ENCODE measurements around the gene PRAMEF5. TPM values are rescaled to one million over a fixed set of nuclear protein-coding genes. Genes with fewer than 3 reads are reported as not detected.
"Not testable (repeated sequence)": the region's sequence is repeated elsewhere in the genome, so short reads cannot be mapped to it uniquely, and the experiment has no call there.

The PRAMEF5 gene
- total RNA-seq: not detected

GRCh38 chr1:13253898-13254297 is at the start of gene PRAMEF5:
TSS of gene PRAMEF5 (plus strand) at chr1:13254198. CDS start at chr1:13259269, 5,071 bp downstream.
- not testable (repeated sequence) for H3K9me3 ChIP-seq; H3K4me3 ChIP-seq; DNase-seq (ENCODE audit: low spot score)

GRCh38 chr1:13208712-13209111 is 45.3 kb upstream of the PRAMEF5 start:
- not testable (repeated sequence) for ATAC-seq (ENCODE audit: insufficient number of reproducible peaks, low FRiP score, low read depth); H3K4me3 ChIP-seq; H3K36me3 ChIP-seq; H3K27me3 ChIP-seq (replicated peaks; ENCODE audit: insufficient read depth); DNase-seq (ENCODE audit: low spot score); H3K27ac ChIP-seq; H3K4me1 ChIP-seq (ENCODE audit: control insufficient read depth in 1 of 2, low read depth in 2 of 2); H3K9me3 ChIP-seq

More at GRCh38 chr1:13253898-13254297, at the start of gene PRAMEF5:
- ATAC-seq (ENCODE audit: insufficient number of reproducible peaks, low FRiP score, low read depth); H3K36me3 ChIP-seq; H3K4me1 ChIP-seq (ENCODE audit: control insufficient read depth in 1 of 2, low read depth in 2 of 2); H3K27me3 ChIP-seq (replicated peaks; ENCODE audit: insufficient read depth); H3K27ac ChIP-seq: not testable (repeated sequence)

- not testable (repeated sequence) for H3K27me3 ChIP-seq (replicated peaks; ENCODE audit: insufficient read depth); H3K9me3 ChIP-seq; H3K36me3 ChIP-seq; H3K4me3 ChIP-seq; DNase-seq (ENCODE audit: low spot score); ATAC-seq (ENCODE audit: insufficient number of reproducible peaks, low FRiP score, low read depth); H3K4me1 ChIP-seq (ENCODE audit: control insufficient read depth in 1 of 2, low read depth in 2 of 2); H3K27ac ChIP-seq
Observed at GRCh38 chr1:13216619-13217018, 37.4 kb upstream of the PRAMEF5 start.

- H3K36me3 ChIP-seq; H3K27me3 ChIP-seq (replicated peaks; ENCODE audit: insufficient read depth); H3K4me3 ChIP-seq; H3K4me1 ChIP-seq (ENCODE audit: control insufficient read depth in 1 of 2, low read depth in 2 of 2); ATAC-seq (ENCODE audit: insufficient number of reproducible peaks, low FRiP score, low read depth); H3K9me3 ChIP-seq; H3K27ac ChIP-seq; DNase-seq (ENCODE audit: low spot score): not testable (repeated sequence)
Observed at GRCh38 chr1:13219203-13219602, 34.8 kb upstream of the PRAMEF5 start.

GRCh38 chr1:13222788-13223187 is 31.2 kb upstream of the PRAMEF5 start:
- ATAC-seq (ENCODE audit: insufficient number of reproducible peaks, low FRiP score, low read depth); H3K27ac ChIP-seq; H3K27me3 ChIP-seq (replicated peaks; ENCODE audit: insufficient read depth); H3K9me3 ChIP-seq; H3K36me3 ChIP-seq; H3K4me3 ChIP-seq; H3K4me1 ChIP-seq (ENCODE audit: control insufficient read depth in 1 of 2, low read depth in 2 of 2); DNase-seq (ENCODE audit: low spot score): not testable (repeated sequence)

GRCh38 chr1:13224480-13225060 is 29.4 kb upstream of the PRAMEF5 start:
- Histone ChIP-seq H3K9me3 (no peaks in the 10 kb centered on the region), H3K4me1 (ENCODE audit: control insufficient read depth in 1 of 2, low read depth in 2 of 2) (no peaks in the 10 kb centered on the region), H3K36me3 (no peaks in the 10 kb centered on the region), H3K27ac (no peak overlapping the region), H3K4me3 (no peak overlapping the region), H3K27me3 (replicated peaks; ENCODE audit: insufficient read depth) (no peaks in the 10 kb centered on the region)
- ATAC-seq (ENCODE audit: insufficient number of reproducible peaks, low FRiP score, low read depth) (no peak), DNase-seq (ENCODE audit: low spot score) (no peak)
- TF ChIP-seq CTCF (IDR thresholded peaks at IDR 0.05): no peak

GRCh38 chr1:13225675-13226204 is 28.3 kb upstream of the PRAMEF5 start, which contains the start of gene PRAMEF18:
TSS of gene PRAMEF18 (minus strand) at chr1:13226154. CDS start at chr1:13226106, 48 bp downstream.
- H3K27ac ChIP-seq; H3K4me3 ChIP-seq; H3K36me3 ChIP-seq; DNase-seq (ENCODE audit: low spot score); H3K27me3 ChIP-seq (replicated peaks; ENCODE audit: insufficient read depth); H3K9me3 ChIP-seq; ATAC-seq (ENCODE audit: insufficient number of reproducible peaks, low FRiP score, low read depth); H3K4me1 ChIP-seq (ENCODE audit: control insufficient read depth in 1 of 2, low read depth in 2 of 2): not testable (repeated sequence)

GRCh38 chr1:13227271-13228055 is 26.5 kb upstream of the PRAMEF5 start:
- H3K9me3 ChIP-seq; H3K27ac ChIP-seq; DNase-seq (ENCODE audit: low spot score); H3K4me1 ChIP-seq (ENCODE audit: control insufficient read depth in 1 of 2, low read depth in 2 of 2); ATAC-seq (ENCODE audit: insufficient number of reproducible peaks, low FRiP score, low read depth); H3K36me3 ChIP-seq; H3K4me3 ChIP-seq; H3K27me3 ChIP-seq (replicated peaks; ENCODE audit: insufficient read depth): not testable (repeated sequence)

All from thoracic aorta (tissue), 2 donors.